ENCODE measurements around the gene ARID2.

- TF ChIP-seq EZH2phosphoT487 (IDR thresholded peaks at IDR 0.05; ENCODE audit: borderline replicate concordance, low read length): no peak
- TF ChIP-seq CTCF (IDR thresholded peaks at IDR 0.05; ENCODE audit: low read depth, low read length, poor library complexity, severe bottlenecking): no peak
These were observed 147.6 kb downstream of the ARID2 start for GRCh38 chr12:45877069-45877468.

Data from DOHH2 (cell line).